Activated naive CD8-positive, alpha-beta T cell (primary cell): ENCODE results near the gene MRPL2.

Experiments used
- H3K27ac Mint-ChIP-seq: one replicate; pipeline ENCODE4 v1.8.0; 2021; ENCODE audit warnings: mixed read lengths
- H3K27me3 Mint-ChIP-seq: one replicate; pipeline ENCODE4 v1.8.0; 2021; ENCODE audit warnings: mixed read lengths
- H3K36me3 Mint-ChIP-seq: one replicate; pipeline ENCODE4 v1.8.0; 2021; ENCODE audit warnings: mixed read lengths
- H3K4me1 Mint-ChIP-seq: one replicate; pipeline ENCODE4 v1.8.0; 2021; ENCODE audit warnings: low read depth, mixed read lengths
- H3K4me3 Mint-ChIP-seq: one replicate; pipeline ENCODE4 v1.8.0; 2021; ENCODE audit warnings: mild to moderate bottlenecking, mixed read lengths
- H3K9me3 Mint-ChIP-seq: one replicate; pipeline ENCODE4 v1.8.0; 2021; ENCODE audit warnings: low read depth, mixed read lengths

The MRPL2 gene

DNA sequence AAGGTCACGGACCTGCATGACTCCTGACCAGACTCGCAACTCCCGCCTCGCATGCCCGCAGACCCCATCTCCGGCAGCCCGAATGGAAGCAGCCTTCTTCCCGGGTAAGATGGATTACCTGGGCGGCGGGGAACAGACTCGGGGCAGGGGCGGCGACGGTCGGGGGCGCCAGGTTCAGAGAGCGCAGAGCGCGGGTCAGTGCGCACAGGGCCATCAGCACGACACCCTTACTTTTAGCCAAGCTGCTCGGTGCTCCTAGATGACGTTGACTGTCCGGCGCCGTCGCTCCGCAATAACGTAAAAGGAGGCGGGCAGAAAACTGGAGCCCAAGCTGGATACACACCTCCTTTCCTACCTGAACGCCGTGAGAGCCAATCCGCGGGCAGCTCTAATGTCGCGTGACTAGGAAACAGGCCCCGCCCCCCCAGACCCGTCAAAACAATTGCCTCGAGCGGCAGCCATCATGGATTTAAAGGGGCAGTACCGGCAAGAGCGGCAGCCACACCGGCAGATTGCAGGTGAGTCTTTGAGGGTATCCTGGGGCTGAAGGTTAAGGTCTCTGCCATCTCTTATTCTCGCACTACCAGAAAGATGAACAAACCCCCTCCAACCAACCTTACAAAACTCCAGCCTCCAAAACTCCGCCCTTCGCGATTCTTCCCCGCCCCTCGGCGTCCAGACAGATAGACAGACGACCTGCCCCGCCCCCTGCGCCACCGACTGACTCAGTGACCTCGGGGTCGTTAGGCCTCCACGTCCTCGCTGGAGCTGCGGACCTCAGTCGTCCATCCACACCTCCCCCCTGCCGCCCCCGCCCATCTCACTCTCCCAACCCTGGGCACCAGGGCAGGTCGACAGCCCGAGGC, at the start of gene MRPL2, which contains the start of gene KLC4:
Gene MRPL2 (minus strand): TSS at position 267 of the 866 bp plus-strand sequence. CDS start 53 bp downstream, at position 214.
Gene KLC4 (plus strand): TSS at position 464 of the 866 bp plus-strand sequence. CDS start 1,705 bp downstream, outside the sequence.
- peak within 1 kb of the TSS; percentile 97 for H3K4me3 Mint-ChIP-seq
- H3K27me3 Mint-ChIP-seq = no peaks in the 10 kb centered on the region
- peak within 1 kb of the TSS; percentile 99 for H3K27ac Mint-ChIP-seq
- peaks cover 6% of the 10 kb centered on the region for H3K36me3 Mint-ChIP-seq
- H3K4me1 Mint-ChIP-seq = peaks cover 43% of the 10 kb centered on the region
- H3K9me3 Mint-ChIP-seq = no peaks in the 10 kb centered on the region

DNA sequence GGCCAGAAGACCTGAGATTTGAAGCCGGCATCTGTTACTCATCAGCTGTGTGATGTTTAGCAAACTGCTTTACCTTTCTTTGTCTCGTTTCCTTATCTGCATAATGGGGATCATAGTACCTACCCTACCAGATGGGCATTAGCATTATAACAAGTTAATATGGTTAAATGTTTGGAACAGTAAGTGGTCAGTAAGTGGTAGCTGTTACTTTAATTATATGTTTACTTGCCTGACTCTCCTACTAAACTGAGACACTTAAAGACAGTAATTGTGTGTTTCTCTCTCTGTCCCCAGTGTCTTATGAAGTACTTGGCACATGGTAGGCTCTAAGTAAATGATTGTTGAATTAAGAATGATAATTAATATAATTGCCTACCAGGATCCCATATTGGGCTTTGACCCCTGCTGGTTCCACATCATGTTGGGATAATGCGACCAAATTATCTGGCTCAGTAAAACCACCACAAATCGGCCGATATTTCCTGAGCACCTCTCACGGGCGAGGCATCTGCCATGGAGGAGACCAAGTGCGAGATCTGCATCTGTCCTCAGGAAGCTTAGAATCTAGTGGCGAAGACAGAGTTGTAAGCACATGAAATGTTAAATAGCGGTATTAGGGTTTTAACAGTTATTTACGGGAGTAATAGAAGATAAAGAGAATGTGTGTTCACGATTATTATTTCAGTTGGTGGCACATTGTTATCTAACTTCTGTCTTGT, 48.3 kb upstream of the MRPL2 start:
- no peak overlapping the region for H3K4me3 Mint-ChIP-seq
- H3K36me3 Mint-ChIP-seq = no peaks in the 10 kb centered on the region
- peak overlapping the region; percentile 28 for H3K27ac Mint-ChIP-seq
- no peaks in the 10 kb centered on the region for H3K27me3 Mint-ChIP-seq
- no peaks in the 10 kb centered on the region for H3K9me3 Mint-ChIP-seq
- peaks cover 9% of the 10 kb centered on the region for H3K4me1 Mint-ChIP-seq

DNA sequence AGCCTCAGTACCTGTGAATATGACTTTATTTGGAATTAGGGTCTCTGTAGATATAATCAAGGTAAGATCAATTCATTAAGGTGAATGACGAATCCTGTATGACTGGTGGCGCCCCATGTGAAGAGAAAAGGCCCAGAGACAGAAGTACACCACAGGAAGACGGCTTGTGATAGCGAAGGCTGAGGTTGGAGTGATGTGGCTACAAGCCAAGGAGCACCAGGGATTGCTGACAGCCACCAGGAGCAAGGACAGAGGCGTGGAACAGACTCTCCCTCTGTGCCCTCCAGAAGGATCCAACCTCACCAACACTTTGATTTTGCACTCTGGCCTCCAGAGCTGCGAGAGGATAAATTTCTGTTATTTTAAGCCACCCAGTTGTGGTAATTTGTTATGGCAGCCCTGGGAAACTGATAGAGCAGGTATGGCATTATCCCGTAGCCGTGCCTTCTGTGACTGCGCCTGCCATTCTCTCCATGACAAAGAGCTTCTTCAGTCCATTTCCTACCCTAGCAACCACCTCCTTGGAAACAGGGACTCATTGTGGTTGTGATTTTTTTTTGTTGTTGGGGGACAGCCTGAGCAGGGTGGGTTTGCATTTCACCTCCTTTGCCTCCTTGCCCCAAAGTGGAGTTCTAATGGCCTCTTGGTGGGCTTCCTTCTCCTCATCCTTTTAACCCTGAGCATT, 46.4 kb upstream of the MRPL2 start:
- H3K9me3 Mint-ChIP-seq = no peaks in the 10 kb centered on the region
- H3K4me1 Mint-ChIP-seq = peaks cover 9% of the 10 kb centered on the region
- H3K36me3 Mint-ChIP-seq = no peaks in the 10 kb centered on the region
- no peak overlapping the region for H3K4me3 Mint-ChIP-seq
- no peaks in the 10 kb centered on the region for H3K27me3 Mint-ChIP-seq
- H3K27ac Mint-ChIP-seq = no peak overlapping the region

DNA sequence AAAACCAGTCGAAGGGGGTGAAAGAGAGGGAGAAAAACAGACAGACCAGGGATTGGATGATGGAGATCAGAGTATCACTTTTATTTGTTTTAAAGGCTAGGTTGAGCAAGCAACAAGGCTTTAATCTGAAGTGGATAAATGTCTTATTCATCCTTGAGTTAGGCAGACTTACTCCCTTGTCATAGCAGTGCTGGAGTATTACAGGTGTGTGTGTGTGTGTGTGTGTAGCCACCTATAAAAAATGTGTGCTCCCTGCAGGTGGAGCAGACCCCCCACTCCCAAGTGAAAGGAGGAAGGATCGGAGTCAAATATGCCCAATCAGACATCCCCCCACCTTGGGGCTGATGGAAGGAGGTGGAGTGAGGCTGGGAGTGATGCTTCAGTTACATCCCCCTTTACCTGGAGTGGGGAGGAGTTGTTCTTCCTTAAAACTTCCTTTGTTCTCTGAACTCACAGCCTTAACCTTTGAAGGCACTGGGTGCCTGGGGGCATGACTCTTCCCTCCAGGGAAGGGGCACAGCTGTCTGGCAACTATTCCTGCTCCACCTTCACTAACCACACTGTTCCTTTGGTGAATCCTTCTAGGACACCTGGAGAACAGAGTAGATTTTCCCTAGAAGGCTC, 44.1 kb upstream of the MRPL2 start:
- H3K27me3 Mint-ChIP-seq = no peaks in the 10 kb centered on the region
- no peaks in the 10 kb centered on the region for H3K36me3 Mint-ChIP-seq
- no peak overlapping the region for H3K4me3 Mint-ChIP-seq
- no peaks in the 10 kb centered on the region for H3K9me3 Mint-ChIP-seq
- no peak overlapping the region for H3K27ac Mint-ChIP-seq
- H3K4me1 Mint-ChIP-seq = peaks cover 9% of the 10 kb centered on the region

DNA sequence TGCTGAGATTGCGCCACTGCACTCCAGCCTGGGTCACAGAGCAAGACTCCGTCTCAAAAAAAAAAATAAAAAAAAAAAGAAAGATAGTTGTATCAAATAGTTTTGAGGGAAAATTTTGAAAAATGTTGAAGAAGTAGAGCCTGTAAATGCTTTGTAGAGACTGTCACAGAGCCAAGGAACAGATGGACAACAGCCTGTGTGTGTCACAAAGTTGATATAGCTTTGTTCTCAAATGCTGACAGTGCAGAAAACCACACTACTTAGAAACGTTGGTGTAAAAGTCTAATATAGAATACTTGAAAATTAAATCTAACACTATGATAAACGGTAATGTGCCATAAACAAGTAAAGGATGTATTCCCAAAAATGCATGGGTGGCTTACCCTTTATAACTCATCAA, 42.3 kb upstream of the MRPL2 start:
- H3K4me3 Mint-ChIP-seq = no peak overlapping the region
- H3K4me1 Mint-ChIP-seq = peaks cover 9% of the 10 kb centered on the region
- H3K36me3 Mint-ChIP-seq = no peaks in the 10 kb centered on the region
- no peaks in the 10 kb centered on the region for H3K27me3 Mint-ChIP-seq
- H3K27ac Mint-ChIP-seq = no peak overlapping the region
- H3K9me3 Mint-ChIP-seq = no peaks in the 10 kb centered on the region

DNA sequence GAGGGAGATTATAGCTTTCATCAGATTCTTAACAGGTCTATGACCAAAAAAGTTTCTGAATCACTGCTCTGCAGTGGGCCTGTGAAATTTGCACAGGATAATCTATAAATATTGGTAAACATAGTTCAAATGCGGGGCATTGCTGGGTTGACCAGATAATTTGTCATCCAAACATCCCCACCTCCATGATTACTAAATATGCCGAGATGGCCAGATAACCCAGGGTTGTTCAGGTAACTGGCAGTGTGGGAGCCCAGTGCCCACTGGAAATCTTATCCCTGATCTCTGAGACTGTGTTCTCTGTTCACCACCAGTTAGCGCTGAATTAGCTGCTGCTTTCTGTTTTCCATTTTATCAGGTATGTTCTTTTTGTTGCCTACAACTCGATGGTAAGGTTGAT, 38.3 kb upstream of the MRPL2 start:
- Mint-ChIP-seq H3K4me3 (no peak overlapping the region), H3K9me3 (no peaks in the 10 kb centered on the region), H3K4me1 (peaks cover 12% of the 10 kb centered on the region), H3K27ac (no peak overlapping the region), H3K27me3 (no peaks in the 10 kb centered on the region), H3K36me3 (no peaks in the 10 kb centered on the region)

DNA sequence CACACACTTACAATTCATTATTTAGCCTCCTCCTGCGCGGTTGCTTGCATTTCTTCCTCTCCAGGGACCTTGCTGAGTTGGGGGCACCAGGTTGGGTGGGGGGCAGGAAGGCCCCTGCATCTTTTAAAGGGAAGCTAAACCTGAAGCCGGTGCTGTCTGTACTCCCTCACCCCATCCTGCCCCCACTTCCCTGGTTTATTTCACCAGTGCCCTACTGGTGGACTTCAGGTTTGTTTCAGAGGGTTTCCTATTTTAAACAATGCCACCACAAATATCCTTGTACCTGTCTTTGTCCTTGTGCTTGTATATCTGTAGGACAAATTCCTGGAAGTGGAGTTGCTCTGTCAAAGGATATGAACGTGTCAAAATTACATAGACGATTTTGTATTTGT, 37.9 kb upstream of the MRPL2 start:
- Mint-ChIP-seq H3K4me3 (no peak overlapping the region), H3K4me1 (peaks cover 13% of the 10 kb centered on the region), H3K36me3 (no peaks in the 10 kb centered on the region), H3K27ac (no peak overlapping the region), H3K27me3 (no peaks in the 10 kb centered on the region), H3K9me3 (no peaks in the 10 kb centered on the region)

DNA sequence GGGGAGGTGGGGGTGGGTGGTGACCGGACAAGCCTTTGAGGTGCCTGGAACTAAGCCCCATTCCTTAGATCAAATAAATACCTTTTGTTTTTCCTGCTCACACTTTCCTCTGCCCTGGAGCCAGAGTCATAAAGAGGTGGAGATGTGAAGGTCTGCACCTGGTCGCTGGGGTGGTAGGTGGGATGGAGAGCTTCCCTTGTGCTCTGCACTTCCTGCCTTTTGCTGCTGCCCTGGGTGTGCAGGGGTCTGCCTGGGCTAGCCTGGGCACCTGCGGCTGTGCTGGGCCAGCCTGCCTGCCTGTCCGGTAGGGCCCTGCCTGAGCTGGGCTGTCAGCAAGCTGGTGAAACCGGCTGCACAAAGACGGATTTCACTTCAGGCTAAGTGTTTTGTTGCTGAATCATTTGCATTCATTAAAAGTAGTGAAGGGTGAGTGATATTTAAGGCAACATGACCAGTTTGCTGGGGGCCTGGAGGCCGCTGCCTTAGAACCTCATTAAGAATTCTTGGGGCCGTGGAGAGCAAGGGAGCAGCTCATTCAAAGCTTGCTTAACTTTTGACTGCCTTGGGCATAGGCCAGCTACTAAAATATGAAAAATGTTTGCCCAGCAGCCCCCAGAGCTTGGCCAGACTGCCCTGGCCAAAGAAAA, 37.3 kb upstream of the MRPL2 start:
- Mint-ChIP-seq H3K27me3 (no peaks in the 10 kb centered on the region), H3K4me3 (no peak overlapping the region), H3K27ac (no peak overlapping the region), H3K36me3 (no peaks in the 10 kb centered on the region), H3K9me3 (no peaks in the 10 kb centered on the region), H3K4me1 (peaks cover 13% of the 10 kb centered on the region)

DNA sequence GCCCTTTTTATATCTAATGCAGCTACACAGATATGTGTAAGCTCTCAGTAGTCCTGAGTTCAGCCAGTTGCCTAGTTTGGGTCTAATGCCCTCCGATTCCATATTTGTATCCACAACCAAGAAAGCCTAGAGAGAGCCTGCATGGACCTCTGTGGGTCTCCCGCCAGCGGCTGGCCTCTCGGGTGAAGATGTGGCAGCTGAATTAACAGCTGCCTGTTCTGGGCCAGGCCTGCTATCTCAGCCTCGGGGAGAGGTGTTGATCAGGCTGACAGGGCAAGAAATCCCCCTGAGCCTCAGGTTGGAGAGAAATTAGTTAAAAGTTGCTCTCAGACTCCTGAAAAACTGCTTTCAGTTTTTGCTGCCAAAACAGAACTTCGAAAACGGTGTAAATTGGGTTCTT, 36.7 kb upstream of the MRPL2 start:
- H3K27me3 Mint-ChIP-seq = no peaks in the 10 kb centered on the region
- H3K4me1 Mint-ChIP-seq = peaks cover 13% of the 10 kb centered on the region
- H3K36me3 Mint-ChIP-seq = no peaks in the 10 kb centered on the region
- no peaks in the 10 kb centered on the region for H3K9me3 Mint-ChIP-seq
- H3K4me3 Mint-ChIP-seq = no peak overlapping the region
- no peak overlapping the region for H3K27ac Mint-ChIP-seq

DNA sequence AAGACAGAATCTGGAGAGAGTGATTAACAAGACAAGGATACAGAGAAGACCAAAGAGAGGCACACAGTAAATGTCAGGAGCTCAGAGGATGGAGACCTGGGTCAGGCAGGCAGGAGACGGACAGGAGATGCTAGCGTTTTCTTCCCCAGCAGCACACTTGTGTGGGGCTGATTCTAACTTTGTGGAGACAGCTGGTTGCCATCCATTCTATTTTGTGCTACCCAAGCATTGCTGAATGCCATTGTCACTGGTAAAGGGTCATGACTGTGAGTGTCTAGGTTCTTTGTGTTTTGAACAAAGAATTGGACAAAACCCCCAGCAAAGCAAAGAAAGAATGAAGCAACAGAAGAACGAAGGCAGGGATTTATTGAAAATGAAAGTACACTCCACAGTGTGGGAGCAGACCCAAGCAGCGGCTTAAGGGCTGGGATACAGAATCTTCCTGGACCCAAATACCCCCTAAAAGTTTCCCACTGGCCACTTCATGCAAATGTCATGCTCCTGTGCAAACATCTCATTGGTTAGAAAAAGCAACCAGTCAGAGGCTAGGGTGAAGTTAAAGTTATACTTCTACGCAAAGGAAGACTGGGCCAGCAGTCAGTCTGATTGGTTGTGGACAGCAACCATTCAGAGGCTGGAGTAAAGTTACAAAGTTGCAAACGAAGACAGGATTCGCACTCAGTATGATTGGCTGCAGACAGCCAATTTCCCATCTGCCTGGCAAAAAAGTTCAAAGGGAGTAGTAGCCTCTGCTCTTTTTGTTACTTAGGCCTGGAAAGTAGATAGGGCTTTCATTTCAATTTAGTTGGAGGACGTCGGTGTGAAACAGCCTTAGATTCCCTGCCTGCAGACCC, 34.4 kb upstream of the MRPL2 start:
- no peaks in the 10 kb centered on the region for H3K27me3 Mint-ChIP-seq
- no peak overlapping the region for H3K27ac Mint-ChIP-seq
- H3K4me1 Mint-ChIP-seq = peaks cover 13% of the 10 kb centered on the region
- no peaks in the 10 kb centered on the region for H3K9me3 Mint-ChIP-seq
- peak overlapping the region; percentile 35 for H3K4me3 Mint-ChIP-seq
- no peaks in the 10 kb centered on the region for H3K36me3 Mint-ChIP-seq

DNA sequence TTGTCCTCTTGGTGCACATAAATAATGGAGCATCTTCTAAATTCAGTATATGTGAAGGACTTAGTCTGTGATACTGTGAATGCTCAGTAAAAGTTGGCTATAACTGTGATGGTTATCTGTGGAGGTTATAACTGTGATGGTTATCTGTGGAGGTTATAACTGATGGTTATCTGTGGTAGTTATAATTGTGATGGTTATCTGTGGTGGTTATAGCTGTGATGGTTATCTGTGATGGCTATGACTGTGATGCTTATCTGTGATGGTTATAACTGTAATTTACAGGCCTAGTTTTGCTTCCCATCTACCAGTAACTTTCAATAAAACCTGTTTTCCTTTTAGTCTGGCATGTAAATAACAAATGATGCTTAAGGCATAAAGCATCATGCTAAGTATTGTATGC, 33.4 kb upstream of the MRPL2 start:
- no peaks in the 10 kb centered on the region for H3K9me3 Mint-ChIP-seq
- H3K4me1 Mint-ChIP-seq = peaks cover 13% of the 10 kb centered on the region
- no peak overlapping the region for H3K27ac Mint-ChIP-seq
- no peaks in the 10 kb centered on the region for H3K36me3 Mint-ChIP-seq
- no peaks in the 10 kb centered on the region for H3K27me3 Mint-ChIP-seq
- no peak overlapping the region for H3K4me3 Mint-ChIP-seq

DNA sequence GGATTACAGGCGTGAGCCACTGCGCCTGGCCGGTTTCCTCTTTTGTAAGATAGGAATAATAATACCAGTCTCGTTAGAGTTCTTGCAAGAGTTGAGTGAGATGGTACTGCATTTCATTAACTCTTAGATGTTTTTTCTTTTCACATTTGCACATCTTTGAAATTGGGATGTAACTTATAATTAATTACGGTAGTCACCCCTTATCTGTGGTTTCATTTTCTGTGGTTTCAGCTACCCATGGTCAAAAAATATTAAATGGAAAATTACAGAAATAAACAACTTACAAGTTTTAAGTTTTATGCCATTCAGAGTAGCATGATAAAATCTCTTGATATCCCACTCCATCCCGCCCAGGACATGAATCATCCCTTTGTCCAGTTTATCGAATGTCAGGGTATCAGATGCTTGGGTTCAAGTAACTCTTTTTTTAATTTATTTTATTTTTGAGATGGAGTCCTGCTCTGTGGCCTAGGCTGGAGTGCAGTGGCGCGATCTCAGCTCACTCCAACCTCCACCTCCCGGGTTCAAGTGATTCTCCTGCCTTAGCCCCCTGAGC, 32.3 kb upstream of the MRPL2 start:
- H3K27me3 Mint-ChIP-seq = no peaks in the 10 kb centered on the region
- no peak overlapping the region for H3K4me3 Mint-ChIP-seq
- H3K9me3 Mint-ChIP-seq = no peaks in the 10 kb centered on the region
- no peaks in the 10 kb centered on the region for H3K36me3 Mint-ChIP-seq
- peaks cover 13% of the 10 kb centered on the region for H3K4me1 Mint-ChIP-seq
- no peak overlapping the region for H3K27ac Mint-ChIP-seq

DNA sequence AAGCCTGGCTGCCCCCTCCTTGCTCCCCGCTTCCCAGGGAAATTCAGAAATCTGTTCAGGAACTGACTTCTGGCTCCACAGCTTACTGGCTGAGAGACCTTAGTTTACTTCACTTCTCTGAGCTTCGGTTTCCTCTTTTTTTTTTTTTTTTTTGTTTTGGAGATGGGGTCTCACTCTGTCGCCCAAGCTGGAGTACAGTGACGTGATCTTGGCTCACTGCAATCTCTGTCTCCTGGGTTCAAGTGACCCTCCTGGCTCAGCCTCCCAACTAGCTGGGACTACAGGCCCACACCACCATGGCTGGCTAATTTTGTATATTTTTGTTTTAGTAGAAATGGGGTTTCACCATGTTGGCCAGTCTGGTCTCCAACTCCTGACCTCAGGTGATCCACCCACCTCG, 31.8 kb upstream of the MRPL2 start:
- H3K4me1 Mint-ChIP-seq = peaks cover 13% of the 10 kb centered on the region
- H3K27me3 Mint-ChIP-seq = no peaks in the 10 kb centered on the region
- H3K27ac Mint-ChIP-seq = no peak overlapping the region
- H3K36me3 Mint-ChIP-seq = no peaks in the 10 kb centered on the region
- H3K9me3 Mint-ChIP-seq = no peaks in the 10 kb centered on the region
- no peak overlapping the region for H3K4me3 Mint-ChIP-seq
